Activated naive CD4-positive, alpha-beta T cell treated with anti-CD3 and anti-CD28 coated beads, Interleukin-2, amount 50 U/mL, for 24 hours (primary cell): ENCODE results near the gene UBE2N.
A peak's percentile ranks its signal among the peaks of the same experiment; 100 is the strongest.
"Not testable (repeated sequence)": the region's sequence is repeated elsewhere in the genome, so short reads cannot be mapped to it uniquely, and the experiment has no call there.

Experiments used
- H3K27ac Mint-ChIP-seq: one replicate; pipeline ENCODE4 v1.8.0; 2021; ENCODE audit warnings: mild to moderate bottlenecking, mixed read lengths
- H3K27me3 Mint-ChIP-seq: one replicate; pipeline ENCODE4 v1.8.0; 2021; ENCODE audit warnings: mixed read lengths
- H3K36me3 Mint-ChIP-seq: one replicate; pipeline ENCODE4 v1.8.0; 2021; ENCODE audit warnings: mixed read lengths
- H3K4me1 Mint-ChIP-seq: one replicate; pipeline ENCODE4 v1.8.0; 2021; ENCODE audit warnings: mixed read lengths
- H3K4me3 Mint-ChIP-seq: one replicate; pipeline ENCODE4 v1.8.0; 2021; ENCODE audit warnings: mild to moderate bottlenecking, mixed read lengths
- H3K9me3 Mint-ChIP-seq: one replicate; pipeline ENCODE4 v1.8.0; 2021; ENCODE audit warnings: mixed read lengths

UBE2N gene

DNA sequence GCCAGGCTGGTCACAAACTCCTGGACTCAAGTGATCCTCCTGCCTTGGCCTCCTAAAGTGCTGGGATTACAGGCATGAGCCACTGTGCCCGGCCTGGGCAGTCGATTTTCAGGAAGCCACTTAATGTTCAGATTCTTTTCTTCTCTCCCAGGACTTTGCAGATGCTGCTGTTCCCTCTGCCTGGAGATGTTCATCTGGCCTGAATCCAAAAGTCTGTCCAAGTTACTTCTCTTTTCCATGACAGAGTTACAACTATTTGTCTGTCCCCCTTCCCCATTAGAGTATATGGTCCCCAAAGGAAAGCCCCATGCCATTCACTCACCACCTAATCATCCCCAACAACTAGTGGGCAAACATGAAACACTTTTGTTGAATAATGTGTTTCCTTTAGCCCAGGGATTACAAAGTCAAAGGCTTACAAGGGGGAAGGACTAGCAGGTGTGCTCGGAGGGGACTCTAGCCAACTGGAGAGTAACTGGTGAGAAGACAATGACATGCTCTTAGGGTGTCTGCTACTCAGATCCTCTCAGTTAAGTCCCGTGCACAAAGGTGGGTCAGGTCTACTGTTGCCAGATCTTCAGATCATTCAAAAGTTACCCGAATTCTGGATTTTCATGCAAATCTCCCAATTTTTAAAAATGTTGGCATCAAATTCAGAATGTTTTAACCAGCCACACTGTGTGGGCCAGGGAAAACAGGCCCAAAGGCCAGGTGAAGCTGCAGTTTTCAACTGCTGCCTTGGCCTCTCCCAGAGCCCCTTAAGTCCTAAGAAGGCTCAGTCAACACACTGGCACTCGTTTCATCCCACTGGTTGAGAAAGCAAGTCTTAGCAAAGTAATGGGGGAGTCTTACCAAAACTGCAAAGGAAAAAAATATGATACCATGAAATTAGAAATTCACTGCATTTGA is 34.4 kb downstream of the UBE2N start:
- Mint-ChIP-seq H3K4me1 (peaks cover 54% of the 10 kb centered on the region), H3K27ac (peak overlapping the region; percentile 47), H3K9me3 (no peaks in the 10 kb centered on the region), H3K36me3 (peaks cover 12% of the 10 kb centered on the region), H3K4me3 (no peak overlapping the region), H3K27me3 (no peaks in the 10 kb centered on the region)

- peaks cover 35% of the 10 kb centered on the region for H3K4me1 Mint-ChIP-seq
- H3K9me3 Mint-ChIP-seq: no peaks in the 10 kb centered on the region
- no peaks in the 10 kb centered on the region for H3K27me3 Mint-ChIP-seq
- H3K4me3 Mint-ChIP-seq: no peak overlapping the region
- H3K27ac Mint-ChIP-seq: peak overlapping the region; percentile 35
- H3K36me3 Mint-ChIP-seq: peaks cover 10% of the 10 kb centered on the region
Measured at GRCh38 chr12:93404961-93405849, 36.5 kb downstream of the UBE2N start.

- Mint-ChIP-seq H3K27ac (peak overlapping the region; percentile 51), H3K36me3 (peaks cover 10% of the 10 kb centered on the region), H3K27me3 (no peaks in the 10 kb centered on the region), H3K4me3 (no peak overlapping the region), H3K9me3 (no peaks in the 10 kb centered on the region), H3K4me1 (peaks cover 33% of the 10 kb centered on the region)
Measured at GRCh38 chr12:93403988-93404803, 37.6 kb downstream of the UBE2N start.

GRCh38 chr12:93402333-93403311 is 39.1 kb downstream of the UBE2N start:
- Mint-ChIP-seq H3K4me1 (peaks cover 20% of the 10 kb centered on the region), H3K36me3 (peaks cover 12% of the 10 kb centered on the region), H3K4me3 (no peak overlapping the region), H3K9me3 (no peaks in the 10 kb centered on the region), H3K27me3 (no peaks in the 10 kb centered on the region), H3K27ac (no peak overlapping the region)

- not testable (repeated sequence) for H3K9me3 Mint-ChIP-seq, H3K27me3 Mint-ChIP-seq, H3K4me3 Mint-ChIP-seq, H3K36me3 Mint-ChIP-seq, H3K4me1 Mint-ChIP-seq, H3K27ac Mint-ChIP-seq
Measured at GRCh38 chr12:93399183-93399863, 42.4 kb downstream of the UBE2N start.

DNA sequence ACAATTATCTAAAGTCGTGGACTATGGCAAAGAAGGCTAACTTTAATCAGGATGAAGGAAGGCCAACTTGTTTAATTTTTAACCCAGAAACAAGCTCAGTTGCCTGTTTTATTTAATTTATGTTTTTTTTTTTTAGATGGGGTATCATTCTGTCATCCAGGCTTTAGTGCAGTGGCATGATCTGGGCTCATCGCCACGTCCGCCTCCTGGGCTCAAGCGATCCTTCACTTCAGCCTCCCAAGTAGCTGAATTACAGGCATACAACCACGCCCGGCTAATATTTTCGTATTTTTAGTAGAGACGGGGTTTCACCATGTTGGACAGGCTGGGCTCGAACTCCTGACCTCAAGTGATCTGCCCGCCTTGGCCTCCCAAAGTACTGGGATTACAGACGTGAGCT is 44.3 kb downstream of the UBE2N start:
- Mint-ChIP-seq H3K9me3 (no peaks in the 10 kb centered on the region), H3K4me1 (peaks cover 7% of the 10 kb centered on the region), H3K27ac (no peak overlapping the region), H3K27me3 (no peaks in the 10 kb centered on the region), H3K4me3 (no peak overlapping the region), H3K36me3 (peaks cover 2% of the 10 kb centered on the region)

GRCh38 chr12:93393425-93393824 is 48.3 kb downstream of the UBE2N start:
- peaks cover 1% of the 10 kb centered on the region for H3K36me3 Mint-ChIP-seq
- H3K27ac Mint-ChIP-seq: no peak overlapping the region
- H3K4me1 Mint-ChIP-seq: peaks cover 29% of the 10 kb centered on the region
- no peak overlapping the region for H3K4me3 Mint-ChIP-seq
- no peaks in the 10 kb centered on the region for H3K27me3 Mint-ChIP-seq
- no peaks in the 10 kb centered on the region for H3K9me3 Mint-ChIP-seq

GRCh38 chr12:93390549-93391297 is 51.0 kb downstream of the UBE2N start:
- H3K4me3 Mint-ChIP-seq: no peak overlapping the region
- H3K27ac Mint-ChIP-seq: no peak overlapping the region
- no peaks in the 10 kb centered on the region for H3K27me3 Mint-ChIP-seq
- H3K36me3 Mint-ChIP-seq: peaks cover 7% of the 10 kb centered on the region
- peaks cover 44% of the 10 kb centered on the region for H3K4me1 Mint-ChIP-seq
- H3K9me3 Mint-ChIP-seq: no peaks in the 10 kb centered on the region

DNA sequence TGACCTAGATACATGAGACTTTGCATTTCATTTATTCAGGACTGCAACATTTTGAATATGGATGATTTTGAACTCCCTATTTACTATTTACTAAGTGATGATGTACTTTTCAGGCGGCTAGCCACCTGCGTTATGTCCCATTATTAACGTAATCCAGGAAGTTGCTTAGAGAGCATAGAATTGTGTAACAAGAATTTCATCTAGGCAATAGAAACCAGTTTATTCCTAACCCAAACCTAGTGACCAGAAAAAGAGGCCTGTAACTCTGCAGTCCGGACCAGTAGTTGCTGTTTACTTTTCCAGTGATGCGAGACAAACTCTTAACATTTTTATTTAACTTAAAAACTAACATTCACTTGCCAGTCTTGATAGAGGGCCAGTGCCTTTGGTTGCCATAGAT is 51.7 kb downstream of the UBE2N start:
- no peak overlapping the region for H3K27ac Mint-ChIP-seq
- no peaks in the 10 kb centered on the region for H3K9me3 Mint-ChIP-seq
- H3K4me1 Mint-ChIP-seq: peaks cover 51% of the 10 kb centered on the region
- H3K4me3 Mint-ChIP-seq: no peak overlapping the region
- no peaks in the 10 kb centered on the region for H3K27me3 Mint-ChIP-seq
- peaks cover 7% of the 10 kb centered on the region for H3K36me3 Mint-ChIP-seq

DNA sequence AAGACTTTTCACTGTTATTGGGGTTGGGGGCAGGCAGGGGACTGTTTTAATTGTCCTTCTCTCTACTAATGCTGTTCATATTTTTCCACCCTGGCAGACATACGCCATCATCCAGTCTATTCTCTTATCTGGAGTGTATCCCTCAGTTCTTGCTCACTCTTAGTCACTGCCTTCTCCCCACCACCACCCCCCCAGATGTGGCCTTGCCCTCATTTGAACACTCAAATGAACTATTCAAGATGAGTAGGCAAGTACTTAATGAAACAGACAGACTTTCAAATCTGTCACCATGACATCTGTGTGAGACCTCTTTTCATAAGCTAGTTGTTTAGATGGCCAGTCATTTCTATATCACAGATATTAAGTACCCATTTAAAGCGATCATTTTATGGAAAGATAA is 54.0 kb downstream of the UBE2N start:
- Mint-ChIP-seq H3K36me3 (peaks cover 7% of the 10 kb centered on the region), H3K9me3 (no peaks in the 10 kb centered on the region), H3K27ac (peak overlapping the region; percentile 55), H3K4me3 (peak overlapping the region; percentile 42), H3K27me3 (no peaks in the 10 kb centered on the region), H3K4me1 (peaks cover 61% of the 10 kb centered on the region)

DNA sequence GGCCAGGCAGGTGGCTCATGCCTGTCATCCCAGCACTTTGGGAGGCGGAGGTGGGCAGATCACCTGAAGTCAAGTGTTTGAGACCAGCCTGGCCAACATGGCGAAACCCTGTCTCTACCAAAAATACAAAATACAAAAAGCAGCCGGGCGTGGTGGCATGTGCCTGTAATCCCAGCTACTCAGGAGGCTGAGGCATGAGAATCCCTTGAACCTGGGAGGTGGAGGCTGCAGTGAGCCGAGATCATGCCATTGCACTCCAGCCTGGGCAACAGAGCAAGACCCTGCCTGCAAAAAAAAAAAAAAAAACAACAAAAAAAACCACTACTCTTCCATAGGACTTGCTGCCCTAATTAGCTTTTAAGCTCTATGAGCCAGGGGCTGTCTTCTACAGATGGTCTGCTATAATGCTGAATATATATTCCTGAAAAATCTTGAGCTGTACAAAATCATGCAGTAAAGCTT is 59.7 kb downstream of the UBE2N start:
- peaks cover 55% of the 10 kb centered on the region for H3K4me1 Mint-ChIP-seq
- H3K9me3 Mint-ChIP-seq, H3K27me3 Mint-ChIP-seq, H3K27ac Mint-ChIP-seq: not testable (repeated sequence)
- peak overlapping the region; percentile 100 for H3K4me3 Mint-ChIP-seq
- peaks cover 13% of the 10 kb centered on the region for H3K36me3 Mint-ChIP-seq

DNA sequence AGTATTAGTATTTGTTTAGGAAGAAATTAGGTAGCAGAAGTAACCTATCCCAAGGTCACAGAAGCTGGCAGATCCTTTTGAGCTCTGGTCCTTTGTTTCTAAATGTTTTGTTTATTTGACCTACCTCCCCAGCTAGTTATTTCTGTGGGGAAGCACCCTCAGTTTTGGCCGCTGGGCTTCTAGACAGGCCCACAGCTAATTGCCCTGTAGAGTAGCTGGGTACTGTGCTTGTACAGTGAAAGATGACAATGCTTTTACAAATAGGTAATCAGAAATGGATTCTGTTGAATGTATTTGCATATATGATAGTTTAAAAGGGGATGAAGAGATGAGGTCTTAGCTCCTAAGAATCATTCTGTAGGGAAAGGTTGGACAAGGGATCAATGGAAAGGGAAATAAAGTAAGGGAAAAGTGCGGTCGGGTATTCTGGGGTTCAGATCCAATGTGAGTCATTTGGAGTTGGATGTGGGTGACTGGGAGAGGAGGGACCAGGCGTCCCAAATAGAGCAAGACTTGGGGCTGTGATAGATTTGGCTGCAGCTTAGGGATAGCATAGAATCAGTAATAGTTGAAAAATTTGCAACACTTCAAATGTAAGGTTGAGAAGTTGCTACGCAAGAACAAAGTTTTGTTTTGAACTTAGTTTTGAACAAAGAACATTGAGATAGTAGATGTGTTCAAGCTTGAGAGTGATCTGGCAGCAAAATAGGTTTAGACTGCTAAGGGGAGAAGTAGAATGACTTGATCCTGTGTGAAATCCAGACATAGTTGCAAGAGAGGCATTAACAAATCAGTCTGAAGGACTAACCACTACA is 60.4 kb downstream of the UBE2N start:
- H3K4me3 Mint-ChIP-seq: peak overlapping the region; percentile 100
- H3K27ac Mint-ChIP-seq: peak overlapping the region; percentile 82
- peaks cover 13% of the 10 kb centered on the region for H3K36me3 Mint-ChIP-seq
- H3K9me3 Mint-ChIP-seq: no peaks in the 10 kb centered on the region
- no peaks in the 10 kb centered on the region for H3K27me3 Mint-ChIP-seq
- H3K4me1 Mint-ChIP-seq: peaks cover 60% of the 10 kb centered on the region
